Ovary (tissue), 9 donors: ENCODE measurements around the gene UBE2G2. TPM values are rescaled to one million over a fixed set of nuclear protein-coding genes. Genes with fewer than 3 reads are reported as not detected.

Experiments used
- DNase-seq, 5 donors: peaks; one replicate each; pipeline ENCODE4 v3.0.0-alpha.2; 2019 to 2020
- H3K27ac ChIP-seq, 2 donors: fragments of 200-600 bp; one replicate each; pipeline versions ENCODE4 v1.5.1 to v1.8.0; 2019 to 2022
- H3K27me3 ChIP-seq: fragments of 200-600 bp; one replicate; pipeline ENCODE4 v1.8.0; 2022
- H3K36me3 ChIP-seq: fragments of 200-600 bp; sonication (generic); one replicate; pipeline ENCODE4 v1.5.1; 2019
- H3K4me1 ChIP-seq: one replicate; pipeline ENCODE4 v1.8.1; 2013; ENCODE audit warnings: mild to moderate bottlenecking, moderate library complexity; ENCODE audit not compliant: insufficient read depth
- H3K4me3 ChIP-seq: fragments of 200-600 bp; sonication (generic); one replicate; pipeline ENCODE4 v1.5.1; 2017
- H3K9me3 ChIP-seq, 2 donors: fragments of 200-600 bp in 1 of 2; sonication (generic) in 1 of 2; one replicate each; pipeline versions ENCODE4 v1.5.1 to v1.8.1; 2013 to 2019; ENCODE audit warnings: mild to moderate bottlenecking in 1 of 2, moderate library complexity in 1 of 2
- EP300 ChIP-seq: sonication (generic); formaldehyde crosslinking; IDR thresholded peaks from one replicate; pipeline ENCODE4 v1.6.1; 2017; ENCODE audit warnings: antibody characterized with exemption
- POLR2A ChIP-seq: fragments of 450-650 bp; IDR thresholded peaks from one replicate; pipeline ENCODE4 v1.6.1; 2017; ENCODE audit warnings: antibody characterized with exemption, mild to moderate bottlenecking, moderate library complexity
- WGBS, 3 donors: extraction: QIAGEN DNeasy Blood & Tissue Kit in 1 of 3; methylation state at CpG; one replicate each; pipeline versions ENCODE4 v1.1.5 to v1.1.7; 2013 to 2017; 5-methylcytosine and 5-hydroxymethylcytosine counted together
- intact Hi-C, 4 donors: fragments of 100-400 bp; cut with DNase I; formaldehyde crosslinking; loops; one replicate each; pipeline versions ENCODE4 v1.11.0 to v1.15.1; 2022 to 2023
- polyA plus RNA-seq, 2 donors: library from polyadenylated mRNA; stranded (reverse); fragments of 200-250 nt in 1 of 2; fragments of 350-450 nt in 1 of 2; fragmentation: Illumina TruSeq in 1 of 2; extraction: RNeasy Lipid Tissue Mini Kit (QIAGEN cat#74804) in 1 of 2; gene quantifications; one replicate each; pipeline ENCODE4 v1.2.3, GENCODE V29; 2013 to 2014
- total RNA-seq, 7 donors: library from RNA; depleted of rRNA in 2 of 7; stranded (reverse); fragments of >200 nt in 2 of 7; fragmentation: NEBNext Ultra II Directional in 3 of 7; extraction: Animal tissue kit (Norgen Biotek cat#: 25700) in 3 of 7; gene quantifications; one replicate each; pipeline versions ENCODE4 v1.1.0 to v1.2.4, GENCODE V29; 2016 to 2023
- TF ChIP-seq, protein P1 (sequence below), 3 donors: fragments of 450-650 bp in 2 of 3; fragments of 200-600 bp in 1 of 3; IDR thresholded peaks; one replicate each; pipeline versions ENCODE4 v1.5.1 to v1.8.0; 2016 to 2022; ENCODE audit warnings: antibody characterized with exemption in 3 of 3, mild to moderate bottlenecking in 1 of 3
- donor health status: DM: no; HTN: no; CAD: no; lungs with moderate emphysema.
- donor health status: DM: no; HTN: no; CAD: no.
- donor health status: Bipolar disorder and iron deficiency.
- donor health status: DM: yes; HTN: yes; CAD: no.
- donor health status: DM: no; HTN: no; CAD: no.
- donor health status: DM: yes; HTN: yes; CAD: no.

The UBE2G2 gene
- total and polyA plus RNA-seq, 9 donors, result 31.3 to 84.9 (median 66.9) TPM

DNA sequence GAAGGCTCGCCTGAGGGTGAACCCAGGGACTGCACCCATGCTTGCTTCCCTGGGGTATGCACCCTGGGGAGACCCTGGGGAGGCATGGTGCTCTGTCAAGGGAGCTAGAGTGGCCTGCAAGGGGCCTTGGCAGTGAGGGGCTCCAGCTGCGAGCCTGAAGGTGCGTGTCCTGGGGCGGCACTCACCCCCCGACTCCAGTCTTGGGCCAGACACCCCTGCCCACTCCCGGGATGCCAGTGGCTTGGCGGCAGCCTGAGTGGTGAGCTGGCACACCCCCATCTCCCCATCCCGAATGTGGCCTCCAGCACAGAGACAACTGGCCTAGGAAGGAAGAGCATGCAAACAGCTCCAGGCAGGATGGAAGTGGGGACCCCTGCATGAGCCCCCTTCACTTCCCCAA, 13.6 kb upstream of the UBE2G2 start:
- TF ChIP-seq, protein P1, sequence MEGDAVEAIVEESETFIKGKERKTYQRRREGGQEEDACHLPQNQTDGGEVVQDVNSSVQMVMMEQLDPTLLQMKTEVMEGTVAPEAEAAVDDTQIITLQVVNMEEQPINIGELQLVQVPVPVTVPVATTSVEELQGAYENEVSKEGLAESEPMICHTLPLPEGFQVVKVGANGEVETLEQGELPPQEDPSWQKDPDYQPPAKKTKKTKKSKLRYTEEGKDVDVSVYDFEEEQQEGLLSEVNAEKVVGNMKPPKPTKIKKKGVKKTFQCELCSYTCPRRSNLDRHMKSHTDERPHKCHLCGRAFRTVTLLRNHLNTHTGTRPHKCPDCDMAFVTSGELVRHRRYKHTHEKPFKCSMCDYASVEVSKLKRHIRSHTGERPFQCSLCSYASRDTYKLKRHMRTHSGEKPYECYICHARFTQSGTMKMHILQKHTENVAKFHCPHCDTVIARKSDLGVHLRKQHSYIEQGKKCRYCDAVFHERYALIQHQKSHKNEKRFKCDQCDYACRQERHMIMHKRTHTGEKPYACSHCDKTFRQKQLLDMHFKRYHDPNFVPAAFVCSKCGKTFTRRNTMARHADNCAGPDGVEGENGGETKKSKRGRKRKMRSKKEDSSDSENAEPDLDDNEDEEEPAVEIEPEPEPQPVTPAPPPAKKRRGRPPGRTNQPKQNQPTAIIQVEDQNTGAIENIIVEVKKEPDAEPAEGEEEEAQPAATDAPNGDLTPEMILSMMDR (IDR thresholded peaks at IDR 0.05), result no peak
- TF ChIP-seq EP300 (no peak), POLR2A (no peak)
- intact Hi-C loops, result loop anchor here in 1 of 4 donors (10.0 kb wide), 1 partner anchor 120 kb away; no protein-coding TSS in a partner anchor
- H3K9me3 ChIP-seq, result no peaks in the 10 kb centered on the region
- H3K27ac ChIP-seq, result no peak overlapping the region
- no peak overlapping the region for H3K4me3 ChIP-seq
- H3K4me1 ChIP-seq, result peaks cover 14% of the 10 kb centered on the region
- H3K36me3 ChIP-seq, result no peaks in the 10 kb centered on the region
- WGBS, 3 donors, result 88 to 90% (median 89%) methylated on average over 7 to 8 of the region's 8 CpGs
- H3K27me3 ChIP-seq, result no peaks in the 10 kb centered on the region
- no peak for DNase-seq

DNA sequence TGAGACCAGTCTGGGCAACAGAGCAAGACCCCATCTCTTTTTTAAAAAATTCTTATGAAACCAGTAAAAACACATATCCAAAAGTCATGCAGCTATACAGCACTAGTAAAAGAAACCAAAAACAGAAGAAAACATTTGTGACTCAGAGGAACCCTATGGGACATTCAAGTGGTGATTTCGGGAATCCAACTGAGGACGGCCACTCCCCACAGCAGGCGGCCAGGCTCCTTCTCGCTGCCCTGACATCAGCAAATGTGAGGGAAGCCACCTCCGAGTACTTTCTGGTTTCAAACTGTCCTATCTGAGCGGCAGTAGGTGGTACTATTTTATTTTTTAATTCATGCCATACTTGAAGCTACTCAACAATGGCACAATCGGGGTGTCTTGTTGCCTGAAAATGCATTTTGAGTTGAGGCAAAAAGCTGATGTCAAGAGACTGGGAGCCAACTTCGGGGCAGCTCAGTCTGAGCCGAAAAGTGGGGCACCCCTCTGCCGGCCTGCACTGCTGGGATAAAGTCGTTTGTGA, 12.9 kb upstream of the UBE2G2 start:
- H3K4me3 ChIP-seq, result no peak overlapping the region
- intact Hi-C loops, result loop anchor here in 1 of 4 donors (10.0 kb wide), 1 partner anchor 120 kb away; no protein-coding TSS in a partner anchor
- no peak for DNase-seq
- no peaks in the 10 kb centered on the region for H3K36me3 ChIP-seq
- H3K27ac ChIP-seq, result no peak overlapping the region
- peaks cover 14% of the 10 kb centered on the region for H3K4me1 ChIP-seq
- 83 to 89% (median 88%) methylated on average over 11 of the region's 11 CpGs for WGBS, 3 donors
- H3K27me3 ChIP-seq, result no peaks in the 10 kb centered on the region
- no peaks in the 10 kb centered on the region for H3K9me3 ChIP-seq
- TF ChIP-seq, protein P1 (IDR thresholded peaks at IDR 0.05), result no peak
- TF ChIP-seq EP300 (no peak), POLR2A (no peak)

DNA sequence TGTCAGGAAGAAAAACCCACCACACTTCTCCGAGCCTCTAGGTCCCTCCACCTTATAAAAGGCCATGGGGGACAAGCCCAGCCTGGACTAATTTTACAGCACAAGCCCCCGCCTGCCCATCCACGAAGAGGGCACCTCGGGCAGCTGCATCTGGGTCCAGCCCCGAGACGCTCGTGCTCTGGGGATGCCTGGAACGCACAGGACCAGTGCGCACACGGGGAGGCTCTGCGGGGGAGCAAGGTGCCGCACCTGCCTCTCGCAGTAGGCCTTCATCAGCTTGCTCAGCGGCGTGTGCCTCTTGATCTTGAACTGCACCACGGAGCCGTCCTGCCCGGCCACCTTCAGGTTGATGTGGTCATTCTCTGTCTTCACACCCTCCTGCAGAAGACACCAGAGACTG, 12.1 kb upstream of the UBE2G2 start:
- Histone ChIP-seq H3K27me3 (no peaks in the 10 kb centered on the region), H3K27ac (no peak overlapping the region), H3K9me3 (no peaks in the 10 kb centered on the region), H3K4me1 (peaks cover 12% of the 10 kb centered on the region), H3K36me3 (no peaks in the 10 kb centered on the region), H3K4me3 (no peak overlapping the region)
- no peak for DNase-seq
- WGBS, 3 donors, result 89 to 91% (median 89%) methylated on average over 18 of the region's 18 CpGs
- TF ChIP-seq, protein P1 (IDR thresholded peaks at IDR 0.05), result no peak
- TF ChIP-seq POLR2A (no peak), EP300 (no peak)
- intact Hi-C loops, result loop anchor here in 1 of 4 donors (10.0 kb wide), 1 partner anchor 121 kb away; no protein-coding TSS in a partner anchor

DNA sequence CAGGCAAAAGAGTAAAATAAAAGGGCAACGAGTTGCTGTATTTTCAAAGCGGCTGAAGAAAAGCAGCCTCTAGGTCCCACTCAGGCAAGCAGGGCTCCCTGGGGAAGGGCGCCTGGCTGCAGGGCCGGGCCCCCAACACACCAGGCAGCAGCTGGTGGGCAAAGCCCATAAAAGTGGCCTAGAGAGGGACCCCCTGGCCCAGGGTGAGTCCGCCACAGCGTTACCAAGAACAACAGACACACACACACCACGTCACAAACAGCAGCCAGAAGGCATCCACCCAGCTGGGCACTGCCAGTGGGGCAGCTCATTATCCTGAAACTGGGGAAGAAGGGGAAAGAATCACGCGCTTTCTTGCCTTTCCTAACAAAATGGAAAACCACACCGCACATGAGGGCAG, 11.5 kb upstream of the UBE2G2 start:
- Histone ChIP-seq H3K27ac (no peak overlapping the region), H3K4me3 (no peak overlapping the region), H3K9me3 (no peaks in the 10 kb centered on the region), H3K36me3 (no peaks in the 10 kb centered on the region), H3K27me3 (no peaks in the 10 kb centered on the region), H3K4me1 (peaks cover 8% of the 10 kb centered on the region)
- WGBS, 3 donors, result 90 to 93% (median 91%) methylated on average over 10 of the region's 10 CpGs
- intact Hi-C loops, result loop anchor here in 1 of 4 donors (10.0 kb wide), 1 partner anchor 122 kb away; no protein-coding TSS in a partner anchor
- no peak for TF ChIP-seq POLR2A
- no peak for DNase-seq

DNA sequence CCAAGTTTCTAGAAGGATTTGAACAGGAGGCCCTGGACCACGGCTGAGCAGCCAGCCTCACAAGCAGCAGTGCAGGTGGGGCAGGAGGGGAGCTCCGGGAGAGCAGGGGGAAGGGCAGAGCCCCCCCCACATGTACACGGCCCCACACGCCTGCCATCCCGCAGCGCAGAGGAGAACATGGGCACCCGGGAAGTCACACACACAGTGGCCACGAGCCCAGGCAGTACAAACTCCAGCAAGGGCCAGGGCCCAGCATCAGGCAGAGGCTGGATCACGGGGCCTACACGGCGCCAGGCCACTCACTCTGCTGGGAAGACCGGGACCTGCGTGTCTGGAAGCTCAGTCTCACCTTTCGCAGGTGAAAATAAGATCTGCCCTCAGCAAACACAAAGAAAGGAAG, 11.0 kb upstream of the UBE2G2 start:
- no peak overlapping the region for H3K4me3 ChIP-seq
- H3K27me3 ChIP-seq, result no peaks in the 10 kb centered on the region
- H3K36me3 ChIP-seq, result no peaks in the 10 kb centered on the region
- no peak overlapping the region for H3K27ac ChIP-seq
- 85 to 93% (median 88%) methylated on average over 14 of the region's 14 CpGs for WGBS, 3 donors
- TF ChIP-seq EP300 (no peak), POLR2A (no peak)
- TF ChIP-seq, protein P1 (IDR thresholded peaks at IDR 0.05), result no peak
- peaks cover 8% of the 10 kb centered on the region for H3K4me1 ChIP-seq
- intact Hi-C loops, result loop anchor here in 1 of 4 donors (10.0 kb wide), 1 partner anchor 122 kb away; no protein-coding TSS in a partner anchor
- no peaks in the 10 kb centered on the region for H3K9me3 ChIP-seq
- DNase-seq, result no peak
